HEK293 (cell line): Measurements from ENCODE around the gene ATP5IF1.

Experiments
- CTCF ChIA-PET: fragments of 350-600 bp; formaldehyde crosslinking; extraction: SDS; loops from one replicate; lab custom pipeline; 2021; ENCODE audit warnings: antibody characterized with exemption; lab: Yijun Ruan, JAX
- POLR2A ChIA-PET: fragments of 300-600 bp; formaldehyde crosslinking; extraction: SDS; loops from one replicate; lab custom pipeline; 2020; ENCODE audit warnings: antibody characterized with exemption, inconsistent platforms; lab: Yijun Ruan, JAX
- H3K27ac ChIP-seq: fragments of 200-500 bp; sonication (Bioruptor generic); 2 replicates; pipeline ENCODE4 v1.5.1; 2014; ENCODE audit warnings: low read depth, low read length, control low read depth, inconsistent platforms; ENCODE audit errors: extremely low read depth
- H3K36me3 ChIP-seq, 2 experiments: fragments of 200-500 bp in 1 of 2; sonication (Bioruptor generic) in 1 of 2; 1 replicate in 1 of 2; 2 replicates in 1 of 2; pipeline ENCODE4 v1.5.1; 2014 to 2017; ENCODE audit warnings: inconsistent platforms in 2 of 2, low read length in 2 of 2; ENCODE audit not compliant: control insufficient read depth in 2 of 2, insufficient read depth in 1 of 2
- H3K4me1 ChIP-seq: fragments of 200-500 bp; sonication (Bioruptor generic); 2 replicates; pipeline ENCODE4 v1.5.1; 2014; ENCODE audit warnings: mild to moderate bottlenecking, low read length, inconsistent platforms; ENCODE audit not compliant: control insufficient read depth, insufficient read depth
- H3K4me3 ChIP-seq: 2 replicates; pipeline ENCODE4 v1.5.1; 2011; ENCODE audit warnings: low read depth, mild to moderate bottlenecking, control low read depth, low read length, moderate library complexity
- H3K9me3 ChIP-seq: fragments of 200-500 bp; sonication (Bioruptor generic); 2 replicates; pipeline ENCODE4 v1.5.1; 2014; ENCODE audit warnings: low read depth, low read length, inconsistent platforms; ENCODE audit not compliant: control insufficient read depth, insufficient read depth
- SCRT1 ChIP-seq: fragments of 450-650 bp; formaldehyde crosslinking; IDR thresholded peaks from 2 replicates; pipeline ENCODE4 v1.5.1; 2016; ENCODE audit warnings: missing biosample characterization, missing genetic modification characterization, borderline replicate concordance
- ZBTB20 ChIP-seq: fragments of 450-650 bp; formaldehyde crosslinking; IDR thresholded peaks from 2 replicates; pipeline ENCODE4 v1.5.1; 2016; ENCODE audit warnings: missing biosample characterization, missing genetic modification characterization
- ZBTB21 ChIP-seq: fragments of 450-650 bp; formaldehyde crosslinking; IDR thresholded peaks from 2 replicates; pipeline ENCODE4 v1.5.1; 2017; ENCODE audit warnings: missing biosample characterization, missing genetic modification characterization
- ZIC2 ChIP-seq: fragments of 450-650 bp; formaldehyde crosslinking; IDR thresholded peaks from 2 replicates; pipeline ENCODE4 v1.5.1; 2016; ENCODE audit warnings: missing biosample characterization, missing genetic modification characterization
- ZNF274 ChIP-seq, 2 experiments: fragments of 200-500 bp in 1 of 2; fragments of 450-650 bp in 1 of 2; sonication (Bioruptor generic) in 1 of 2; formaldehyde crosslinking in 1 of 2; IDR thresholded peaks; 2 replicates each; pipeline versions ENCODE4 v1.5.1 to v1.6.1; 2014 to 2016; ENCODE audit warnings: borderline replicate concordance in 1 of 2, inconsistent platforms in 1 of 2, low read length in 1 of 2, missing biosample characterization in 1 of 2, missing genetic modification characterization in 1 of 2
- ZNF302 ChIP-seq: fragments of 450-650 bp; formaldehyde crosslinking; IDR thresholded peaks from 2 replicates; pipeline ENCODE4 v1.5.1; 2016; ENCODE audit warnings: missing biosample characterization, missing genetic modification characterization, low read depth
- ZNF341 ChIP-seq: fragments of 450-650 bp; formaldehyde crosslinking; IDR thresholded peaks from 2 replicates; pipeline ENCODE4; 2016; ENCODE audit warnings: low read depth, missing biosample characterization, missing genetic modification characterization
- ZNF544 ChIP-seq: fragments of 450-650 bp; formaldehyde crosslinking; IDR thresholded peaks from 2 replicates; pipeline ENCODE4 v1.5.0; 2017; ENCODE audit warnings: missing biosample characterization, missing genetic modification characterization
- ZNF621 ChIP-seq: fragments of 450-650 bp; formaldehyde crosslinking; IDR thresholded peaks from 2 replicates; pipeline ENCODE4 v1.5.1; 2017; ENCODE audit warnings: missing biosample characterization, missing genetic modification characterization
- ZNF645 ChIP-seq: fragments of 450-650 bp; formaldehyde crosslinking; IDR thresholded peaks from 2 replicates; pipeline ENCODE4; 2016; ENCODE audit warnings: missing biosample characterization, missing genetic modification characterization
- ZNF660 ChIP-seq: fragments of 450-650 bp; IDR thresholded peaks from 2 replicates; pipeline ENCODE4 v1.5.1; 2018; ENCODE audit warnings: missing biosample characterization, mild to moderate bottlenecking, missing genetic modification characterization
- ZSCAN23 ChIP-seq: fragments of 450-650 bp; formaldehyde crosslinking; IDR thresholded peaks from 2 replicates; pipeline ENCODE4 v1.5.1; 2016; ENCODE audit warnings: missing biosample characterization, missing genetic modification characterization
- ZXDB ChIP-seq: fragments of 450-650 bp; formaldehyde crosslinking; IDR thresholded peaks from 2 replicates; pipeline ENCODE4 v1.5.1; 2016; ENCODE audit warnings: missing biosample characterization, missing genetic modification characterization
- TF ChIP-seq, protein P1 (sequence below): fragments of 450-650 bp; formaldehyde crosslinking; IDR thresholded peaks from 2 replicates; pipeline ENCODE4 v1.5.1; 2017; ENCODE audit warnings: missing biosample characterization, missing genetic modification characterization
- TF ChIP-seq, protein P2 (sequence below): fragments of 450-650 bp; formaldehyde crosslinking; IDR thresholded peaks from 2 replicates; pipeline ENCODE4 v1.5.1; 2016; ENCODE audit warnings: missing biosample characterization, missing genetic modification characterization
- TF ChIP-seq, protein P3 (sequence below): fragments of 450-650 bp; formaldehyde crosslinking; IDR thresholded peaks from 2 replicates; pipeline ENCODE4 v1.5.1; 2016; ENCODE audit warnings: missing biosample characterization, missing genetic modification characterization
- TF ChIP-seq, protein P4 (sequence below): fragments of 450-650 bp; formaldehyde crosslinking; IDR thresholded peaks from 2 replicates; pipeline ENCODE4 v1.5.1; 2016; ENCODE audit warnings: missing biosample characterization, missing genetic modification characterization
- TF ChIP-seq, protein P5 (sequence below): fragments of 450-650 bp; formaldehyde crosslinking; IDR thresholded peaks from 2 replicates; pipeline ENCODE4 v1.5.1; 2016; ENCODE audit warnings: missing biosample characterization, missing genetic modification characterization
- TF ChIP-seq, protein P6 (sequence below): fragments of 450-650 bp; formaldehyde crosslinking; IDR thresholded peaks from 2 replicates; pipeline ENCODE4 v1.5.1; 2016; ENCODE audit warnings: missing biosample characterization, missing genetic modification characterization

The ATP5IF1 gene

DNA sequence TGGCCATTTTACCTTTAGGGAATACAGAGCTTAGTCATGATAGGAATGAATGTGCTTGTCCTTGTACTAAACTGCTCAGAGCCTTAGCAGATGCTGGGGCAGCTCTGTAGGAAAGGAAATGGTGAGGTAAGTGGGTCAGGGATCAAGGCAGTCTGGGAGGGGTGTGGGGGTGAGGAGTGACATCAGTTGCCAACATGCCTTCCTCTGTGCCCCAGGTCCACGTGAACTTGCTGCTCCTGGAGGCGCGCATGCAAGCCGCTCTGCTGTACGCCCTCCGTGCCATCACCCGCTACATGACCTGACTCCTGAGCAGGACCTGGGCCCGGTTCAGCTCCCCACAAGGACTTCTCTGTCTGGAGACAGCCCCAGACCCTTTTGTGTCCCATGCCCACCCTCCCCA, 44.6 kb downstream of the ATP5IF1 start:
- Histone ChIP-seq H3K36me3 (peaks cover 24 to 71% of the 10 kb centered on the region in 2 experiments), H3K4me3 (no peak overlapping the region), H3K4me1 (no peaks in the 10 kb centered on the region), H3K9me3 (no peaks in the 10 kb centered on the region), H3K27ac (no peak overlapping the region)
- POLR2A ChIA-PET = interaction anchor here (0.6 to 1.2 kb wide), 4 partner anchors 21 to 83 kb away, joined by 3 to 7 read pairs (median 6); partner anchors contain the start of genes MED18 and SESN2
- TF ChIP-seq, protein P1, sequence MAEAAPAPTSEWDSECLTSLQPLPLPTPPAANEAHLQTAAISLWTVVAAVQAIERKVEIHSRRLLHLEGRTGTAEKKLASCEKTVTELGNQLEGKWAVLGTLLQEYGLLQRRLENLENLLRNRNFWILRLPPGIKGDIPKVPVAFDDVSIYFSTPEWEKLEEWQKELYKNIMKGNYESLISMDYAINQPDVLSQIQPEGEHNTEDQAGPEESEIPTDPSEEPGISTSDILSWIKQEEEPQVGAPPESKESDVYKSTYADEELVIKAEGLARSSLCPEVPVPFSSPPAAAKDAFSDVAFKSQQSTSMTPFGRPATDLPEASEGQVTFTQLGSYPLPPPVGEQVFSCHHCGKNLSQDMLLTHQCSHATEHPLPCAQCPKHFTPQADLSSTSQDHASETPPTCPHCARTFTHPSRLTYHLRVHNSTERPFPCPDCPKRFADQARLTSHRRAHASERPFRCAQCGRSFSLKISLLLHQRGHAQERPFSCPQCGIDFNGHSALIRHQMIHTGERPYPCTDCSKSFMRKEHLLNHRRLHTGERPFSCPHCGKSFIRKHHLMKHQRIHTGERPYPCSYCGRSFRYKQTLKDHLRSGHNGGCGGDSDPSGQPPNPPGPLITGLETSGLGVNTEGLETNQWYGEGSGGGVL (tag by site-specific recombination) = no peak
- no peak for TF ChIP-seq ZBTB21 (tag by site-specific recombination)
- TF ChIP-seq, protein P2, sequence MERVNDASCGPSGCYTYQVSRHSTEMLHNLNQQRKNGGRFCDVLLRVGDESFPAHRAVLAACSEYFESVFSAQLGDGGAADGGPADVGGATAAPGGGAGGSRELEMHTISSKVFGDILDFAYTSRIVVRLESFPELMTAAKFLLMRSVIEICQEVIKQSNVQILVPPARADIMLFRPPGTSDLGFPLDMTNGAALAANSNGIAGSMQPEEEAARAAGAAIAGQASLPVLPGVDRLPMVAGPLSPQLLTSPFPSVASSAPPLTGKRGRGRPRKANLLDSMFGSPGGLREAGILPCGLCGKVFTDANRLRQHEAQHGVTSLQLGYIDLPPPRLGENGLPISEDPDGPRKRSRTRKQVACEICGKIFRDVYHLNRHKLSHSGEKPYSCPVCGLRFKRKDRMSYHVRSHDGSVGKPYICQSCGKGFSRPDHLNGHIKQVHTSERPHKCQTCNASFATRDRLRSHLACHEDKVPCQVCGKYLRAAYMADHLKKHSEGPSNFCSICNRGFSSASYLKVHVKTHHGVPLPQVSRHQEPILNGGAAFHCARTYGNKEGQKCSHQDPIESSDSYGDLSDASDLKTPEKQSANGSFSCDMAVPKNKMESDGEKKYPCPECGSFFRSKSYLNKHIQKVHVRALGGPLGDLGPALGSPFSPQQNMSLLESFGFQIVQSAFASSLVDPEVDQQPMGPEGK (tag by site-specific recombination) = 0 out of 2 replicates have a peak, but pooled peaks have one; percentile 23
- TF ChIP-seq, protein P3, sequence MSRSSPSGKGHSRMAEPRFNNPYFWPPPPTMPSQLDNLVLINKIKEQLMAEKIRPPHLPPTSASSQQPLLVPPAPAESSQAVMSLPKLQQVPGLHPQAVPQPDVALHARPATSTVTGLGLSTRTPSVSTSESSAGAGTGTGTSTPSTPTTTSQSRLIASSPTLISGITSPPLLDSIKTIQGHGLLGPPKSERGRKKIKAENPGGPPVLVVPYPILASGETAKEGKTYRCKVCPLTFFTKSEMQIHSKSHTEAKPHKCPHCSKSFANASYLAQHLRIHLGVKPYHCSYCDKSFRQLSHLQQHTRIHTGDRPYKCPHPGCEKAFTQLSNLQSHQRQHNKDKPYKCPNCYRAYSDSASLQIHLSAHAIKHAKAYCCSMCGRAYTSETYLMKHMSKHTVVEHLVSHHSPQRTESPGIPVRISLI (tag by site-specific recombination) = no peak
- CTCF ChIA-PET = interaction anchor here (0.6 kb wide), 1 partner anchor 9 kb away, joined by 3 read pairs; no protein-coding TSS in a partner anchor

- Histone ChIP-seq H3K9me3 (no peaks in the 10 kb centered on the region), H3K36me3 (peaks cover 20 to 66% of the 10 kb centered on the region in 2 experiments), H3K4me3 (no peak overlapping the region), H3K4me1 (no peaks in the 10 kb centered on the region), H3K27ac (no peak overlapping the region)
- POLR2A ChIA-PET = interaction anchor here (0.6 to 1.2 kb wide), 2 partner anchors 21 to 83 kb away, joined by 7 read pairs; partner anchors contain the start of gene SESN2
- CTCF ChIA-PET = interaction anchor here (0.6 kb wide), 2 partner anchors 10 to 211 kb away, joined by 3 read pairs; no protein-coding TSS in a partner anchor
- TF ChIP-seq ZSCAN23 = no peak
- TF ChIP-seq SCRT1 (tag by site-specific recombination) = no peak
- TF ChIP-seq ZNF341 (tag by site-specific recombination) = no peak
- TF ChIP-seq, protein P4, sequence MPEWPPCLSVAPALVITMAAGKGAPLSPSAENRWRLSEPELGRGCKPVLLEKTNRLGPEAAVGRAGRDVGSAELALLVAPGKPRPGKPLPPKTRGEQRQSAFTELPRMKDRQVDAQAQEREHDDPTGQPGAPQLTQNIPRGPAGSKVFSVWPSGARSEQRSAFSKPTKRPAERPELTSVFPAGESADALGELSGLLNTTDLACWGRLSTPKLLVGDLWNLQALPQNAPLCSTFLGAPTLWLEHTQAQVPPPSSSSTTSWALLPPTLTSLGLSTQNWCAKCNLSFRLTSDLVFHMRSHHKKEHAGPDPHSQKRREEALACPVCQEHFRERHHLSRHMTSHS = no peak
- TF ChIP-seq, protein P5, sequence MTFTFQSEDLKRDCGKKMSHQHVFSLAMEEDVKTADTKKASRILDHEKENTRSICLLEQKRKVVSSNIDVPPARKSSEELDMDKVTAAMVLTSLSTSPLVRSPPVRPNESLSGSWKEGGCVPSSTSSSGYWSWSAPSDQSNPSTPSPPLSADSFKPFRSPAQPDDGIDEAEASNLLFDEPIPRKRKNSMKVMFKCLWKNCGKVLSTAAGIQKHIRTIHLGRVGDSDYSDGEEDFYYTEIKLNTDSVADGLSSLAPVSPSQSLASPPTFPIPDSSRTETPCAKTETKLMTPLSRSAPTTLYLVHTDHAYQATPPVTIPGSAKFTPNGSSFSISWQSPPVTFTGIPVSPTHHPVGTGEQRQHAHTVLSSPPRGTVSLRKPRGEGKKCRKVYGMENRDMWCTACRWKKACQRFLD (tag by site-specific recombination) = no peak
- TF ChIP-seq ZNF645 = no peak
- TF ChIP-seq ZBTB20 (tag by site-specific recombination) = no peak
- TF ChIP-seq ZNF302 (tag by site-specific recombination) = no peak
- no peak for TF ChIP-seq ZNF621 (tag by site-specific recombination)
- no peak for TF ChIP-seq ZNF544 (tag by site-specific recombination)
- no peak for TF ChIP-seq ZNF660 (tag by site-specific recombination)
- TF ChIP-seq ZIC2 (tag by site-specific recombination) = no peak
- TF ChIP-seq ZXDB = no peak
- TF ChIP-seq, protein P6, sequence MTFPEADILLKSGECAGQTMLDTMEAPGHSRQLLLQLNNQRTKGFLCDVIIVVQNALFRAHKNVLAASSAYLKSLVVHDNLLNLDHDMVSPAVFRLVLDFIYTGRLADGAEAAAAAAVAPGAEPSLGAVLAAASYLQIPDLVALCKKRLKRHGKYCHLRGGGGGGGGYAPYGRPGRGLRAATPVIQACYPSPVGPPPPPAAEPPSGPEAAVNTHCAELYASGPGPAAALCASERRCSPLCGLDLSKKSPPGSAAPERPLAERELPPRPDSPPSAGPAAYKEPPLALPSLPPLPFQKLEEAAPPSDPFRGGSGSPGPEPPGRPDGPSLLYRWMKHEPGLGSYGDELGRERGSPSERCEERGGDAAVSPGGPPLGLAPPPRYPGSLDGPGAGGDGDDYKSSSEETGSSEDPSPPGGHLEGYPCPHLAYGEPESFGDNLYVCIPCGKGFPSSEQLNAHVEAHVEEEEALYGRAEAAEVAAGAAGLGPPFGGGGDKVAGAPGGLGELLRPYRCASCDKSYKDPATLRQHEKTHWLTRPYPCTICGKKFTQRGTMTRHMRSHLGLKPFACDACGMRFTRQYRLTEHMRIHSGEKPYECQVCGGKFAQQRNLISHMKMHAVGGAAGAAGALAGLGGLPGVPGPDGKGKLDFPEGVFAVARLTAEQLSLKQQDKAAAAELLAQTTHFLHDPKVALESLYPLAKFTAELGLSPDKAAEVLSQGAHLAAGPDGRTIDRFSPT = no peak
- TF ChIP-seq ZNF274 (IDR thresholded peaks at IDR 0.05; ENCODE audit: low read length) = no peak
- TF ChIP-seq ZNF274 (tag by site-specific recombination; IDR thresholded peaks at IDR 0.05; ENCODE audit: borderline replicate concordance) = no peak
Measured at GRCh38 chr1:28280977-28281381, 45.1 kb downstream of the ATP5IF1 start.
